Lower lobe of right lung (tissue), 2 donors: ENCODE measurements around the gene SOX6. TPM values are rescaled to one million over a fixed set of nuclear protein-coding genes. Genes with fewer than 3 reads are reported as not detected.
A peak's percentile ranks its signal among the peaks of the same experiment; 100 is the strongest.

Experiments
- ATAC-seq, 2 donors: fragments of 200-7000 bp; cut with Tn5 transposase; one replicate each; pipeline ENCODE4 v1.9.1; 2020 to 2022; ENCODE audit warnings: mild to moderate bottlenecking in 2 of 2, moderate library complexity in 2 of 2
- DNase-seq: peaks from one replicate; pipeline ENCODE4 v3.0.0-alpha.2; 2020
- H3K27ac ChIP-seq: fragments of 200-600 bp; one replicate; pipeline ENCODE4 v1.8.0; 2022
- H3K27me3 ChIP-seq: fragments of 200-600 bp; one replicate; pipeline ENCODE4 v1.8.0; 2022; ENCODE audit warnings: low read depth
- H3K36me3 ChIP-seq: fragments of 200-600 bp; one replicate; pipeline ENCODE4 v1.8.0; 2022; ENCODE audit warnings: mild to moderate bottlenecking
- H3K4me1 ChIP-seq: fragments of 200-600 bp; one replicate; pipeline ENCODE4 v1.8.0; 2022
- H3K4me3 ChIP-seq: fragments of 200-600 bp; one replicate; pipeline ENCODE4 v1.8.0; 2022; ENCODE audit warnings: mild to moderate bottlenecking
- H3K9me3 ChIP-seq: fragments of 200-600 bp; one replicate; pipeline ENCODE4 v1.8.0; 2022
- intact Hi-C: fragments of 100-400 bp; cut with DNase I; formaldehyde crosslinking; loops from one replicate; pipeline ENCODE4 v1.11.0; 2022
- total RNA-seq: library from RNA; stranded (reverse); fragmentation: NEBNext Ultra II Directional; extraction: Animal tissue kit (Norgen Biotek cat#: 25700); gene quantifications from one replicate; pipeline ENCODE4 v1.2.1, GENCODE V29; 2021
- TF ChIP-seq, protein P1 (sequence below): fragments of 200-600 bp; IDR thresholded peaks from one replicate; pipeline ENCODE4 v1.8.0; 2022; ENCODE audit warnings: antibody characterized with exemption, mild to moderate bottlenecking
- donor health status: DM: no; HTN: yes; CAD: no; lungs with severe emphysema.

The SOX6 gene
- total RNA-seq, 1 donor from 2014 or later, result 4.8 TPM

DNA sequence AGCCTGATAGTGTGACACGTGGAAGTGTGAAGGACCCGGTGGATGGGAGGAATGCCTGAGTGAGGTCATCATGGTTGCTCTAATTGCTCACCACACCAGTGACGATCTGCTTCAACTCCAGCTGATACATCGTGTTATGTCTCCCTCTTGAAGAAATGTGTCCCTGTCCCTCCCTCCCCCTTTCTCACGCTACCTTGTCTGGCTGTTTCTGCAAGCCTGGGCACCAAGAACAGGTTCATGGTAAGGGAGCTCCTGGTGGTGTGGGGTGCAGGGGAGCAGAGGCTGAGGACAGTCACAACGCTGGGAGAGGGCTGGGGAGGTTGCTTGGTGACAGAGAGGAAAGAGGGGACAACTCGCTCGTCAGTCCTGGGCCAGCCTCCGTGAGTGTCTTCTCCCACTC is 413.4 kb downstream of the SOX6 start:
- no peak for ATAC-seq
- Histone ChIP-seq H3K4me3 (no peak overlapping the region), H3K27ac (no peak overlapping the region)

GRCh38 chr11:15942126-15942525 is 414.2 kb downstream of the SOX6 start:
- Histone ChIP-seq H3K4me1 (no peaks in the 10 kb centered on the region), H3K27me3 (no peaks in the 10 kb centered on the region), H3K9me3 (peaks cover 4% of the 10 kb centered on the region), H3K4me3 (no peak overlapping the region), H3K36me3 (no peaks in the 10 kb centered on the region), H3K27ac (no peak overlapping the region)
- intact Hi-C loops, result no loop called here
- no peak for DNase-seq
- TF ChIP-seq, protein P1, sequence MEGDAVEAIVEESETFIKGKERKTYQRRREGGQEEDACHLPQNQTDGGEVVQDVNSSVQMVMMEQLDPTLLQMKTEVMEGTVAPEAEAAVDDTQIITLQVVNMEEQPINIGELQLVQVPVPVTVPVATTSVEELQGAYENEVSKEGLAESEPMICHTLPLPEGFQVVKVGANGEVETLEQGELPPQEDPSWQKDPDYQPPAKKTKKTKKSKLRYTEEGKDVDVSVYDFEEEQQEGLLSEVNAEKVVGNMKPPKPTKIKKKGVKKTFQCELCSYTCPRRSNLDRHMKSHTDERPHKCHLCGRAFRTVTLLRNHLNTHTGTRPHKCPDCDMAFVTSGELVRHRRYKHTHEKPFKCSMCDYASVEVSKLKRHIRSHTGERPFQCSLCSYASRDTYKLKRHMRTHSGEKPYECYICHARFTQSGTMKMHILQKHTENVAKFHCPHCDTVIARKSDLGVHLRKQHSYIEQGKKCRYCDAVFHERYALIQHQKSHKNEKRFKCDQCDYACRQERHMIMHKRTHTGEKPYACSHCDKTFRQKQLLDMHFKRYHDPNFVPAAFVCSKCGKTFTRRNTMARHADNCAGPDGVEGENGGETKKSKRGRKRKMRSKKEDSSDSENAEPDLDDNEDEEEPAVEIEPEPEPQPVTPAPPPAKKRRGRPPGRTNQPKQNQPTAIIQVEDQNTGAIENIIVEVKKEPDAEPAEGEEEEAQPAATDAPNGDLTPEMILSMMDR, result no peak
- no peak for ATAC-seq

More for the DNA sequence above, 413.4 kb downstream of the SOX6 start:
- Histone ChIP-seq H3K27me3 (no peaks in the 10 kb centered on the region), H3K9me3 (peaks cover 7% of the 10 kb centered on the region), H3K36me3 (no peaks in the 10 kb centered on the region), H3K4me1 (no peaks in the 10 kb centered on the region)
- no peak for DNase-seq
- TF ChIP-seq, protein P1, result no peak
- intact Hi-C loops, result no loop called here

DNA sequence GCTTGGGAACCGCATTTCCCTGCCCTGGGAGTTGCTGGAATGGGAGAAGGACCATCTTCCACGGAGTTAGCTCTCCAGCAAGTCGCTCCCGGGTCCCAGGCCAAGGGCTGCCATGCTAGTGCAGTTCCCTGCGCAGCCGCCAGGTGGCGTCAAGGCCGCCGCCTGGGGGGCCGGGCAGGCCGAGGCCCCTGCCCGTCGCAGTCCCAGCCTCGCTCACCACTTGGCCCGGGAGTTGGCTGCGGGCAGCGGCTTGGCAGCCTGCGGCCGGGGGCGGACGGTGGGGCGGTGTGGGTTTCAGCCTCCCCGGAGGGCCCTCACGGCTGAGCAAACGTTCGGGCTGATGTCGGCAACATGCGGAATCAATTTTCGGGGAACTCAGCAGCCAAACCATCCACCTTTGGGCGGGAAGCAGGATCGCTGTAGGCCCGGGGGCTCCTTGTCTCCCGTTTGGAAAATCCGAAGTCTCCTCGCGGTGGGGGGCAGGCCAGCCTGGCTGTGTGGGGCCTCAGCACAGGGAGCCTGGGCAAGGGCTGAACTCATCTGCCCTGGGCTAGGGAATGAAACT is 415.1 kb downstream of the SOX6 start:
- Histone ChIP-seq H3K4me1 (no peaks in the 10 kb centered on the region), H3K36me3 (no peaks in the 10 kb centered on the region), H3K4me3 (no peak overlapping the region), H3K9me3 (no peaks in the 10 kb centered on the region), H3K27me3 (no peaks in the 10 kb centered on the region), H3K27ac (no peak overlapping the region)
- ATAC-seq (peak; percentile 57 to 71), DNase-seq (no peak)
- intact Hi-C loops, result no loop called here
- TF ChIP-seq, protein P1, result peak; percentile 77

- DNase-seq, result no peak
- no peak overlapping the region for H3K27ac ChIP-seq
- H3K4me3 ChIP-seq, result no peak overlapping the region
- H3K27me3 ChIP-seq, result no peaks in the 10 kb centered on the region
- TF ChIP-seq, protein P1, result no peak
- intact Hi-C loops, result no loop called here
- no peaks in the 10 kb centered on the region for H3K9me3 ChIP-seq
- no peaks in the 10 kb centered on the region for H3K4me1 ChIP-seq
- H3K36me3 ChIP-seq, result no peaks in the 10 kb centered on the region
- no peak for ATAC-seq
These were observed 415.7 kb downstream of the SOX6 start for GRCh38 chr11:15940462-15941205.

DNA sequence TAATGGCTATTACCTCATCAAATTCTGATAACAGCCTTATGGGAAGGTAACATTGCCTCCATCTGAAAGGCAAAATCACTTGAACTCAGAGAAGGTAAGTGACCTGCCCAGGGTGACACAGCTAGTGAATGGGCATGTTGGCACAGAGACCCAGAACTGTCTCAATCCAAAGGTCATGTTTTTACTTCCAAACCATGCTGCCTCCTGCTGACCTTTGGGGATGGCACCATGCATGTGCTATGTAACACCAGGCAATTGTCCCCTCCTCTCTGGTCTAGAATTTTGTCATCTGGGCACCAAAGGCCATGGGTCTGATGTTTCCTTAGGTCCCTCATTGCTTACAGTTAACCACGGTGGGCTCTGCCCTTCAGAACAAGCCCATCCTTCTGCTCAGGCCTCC is 417.4 kb downstream of the SOX6 start:
- intact Hi-C loops, result no loop called here
- Histone ChIP-seq H3K36me3 (no peaks in the 10 kb centered on the region), H3K9me3 (no peaks in the 10 kb centered on the region), H3K4me3 (no peak overlapping the region), H3K27me3 (no peaks in the 10 kb centered on the region), H3K27ac (no peak overlapping the region), H3K4me1 (no peaks in the 10 kb centered on the region)
- no peak for DNase-seq
- TF ChIP-seq, protein P1, result no peak
- no peak for ATAC-seq
